HepG2 (cell line): Measurements from ENCODE around the gene GPS1. TPM values are rescaled to one million over a fixed set of nuclear protein-coding genes. Genes with fewer than 3 reads are reported as not detected.

Experiments
- ATF4 ChIP-seq, 2 experiments: fragments of 450-650 bp in 1 of 2; sonication (generic) in 1 of 2; formaldehyde crosslinking; IDR thresholded peaks; 2 replicates each; pipeline versions ENCODE4 v1.5.0 to v1.8.0; 2020 to 2022; ENCODE audit warnings: mild to moderate bottlenecking in 1 of 2, missing genetic modification reagents in 1 of 2
- EED ChIP-seq: sonication (generic); formaldehyde crosslinking; IDR thresholded peaks from 2 replicates; pipeline ENCODE4 v1.5.0; 2020; ENCODE audit warnings: mild to moderate bottlenecking, missing genetic modification reagents
- GMEB2 ChIP-seq: IDR thresholded peaks from 2 replicates; pipeline ENCODE4 v1.6.1; 2016; ENCODE audit warnings: missing biosample characterization, missing genetic modification reagents, low read depth
- MTA1 ChIP-seq: sonication (generic); formaldehyde crosslinking; IDR thresholded peaks from 2 replicates; pipeline ENCODE4 v1.4.0; 2020; ENCODE audit warnings: missing genetic modification reagents, mild to moderate bottlenecking, borderline replicate concordance
- NRL ChIP-seq: sonication (generic); formaldehyde crosslinking; IDR thresholded peaks from 2 replicates; pipeline ENCODE4 v1.5.0; 2020; ENCODE audit warnings: missing genetic modification reagents, mild to moderate bottlenecking, moderate library complexity, borderline replicate concordance
- PRPF4 ChIP-seq: fragments of 200-400 bp; formaldehyde crosslinking; IDR thresholded peaks from 2 replicates; pipeline ENCODE4 v1.6.1; 2016; ENCODE audit warnings: low read length, low read depth; ENCODE audit not compliant: poor library complexity, severe bottlenecking
- RARG ChIP-seq: sonication (generic); formaldehyde crosslinking; IDR thresholded peaks from 2 replicates; pipeline ENCODE4 v1.4.0; 2020; ENCODE audit warnings: low read depth, mild to moderate bottlenecking, missing genetic modification reagents
- REST ChIP-seq, 2 experiments: IDR thresholded peaks; 2 replicates each; pipeline ENCODE4 v1.6.1; 2011 to 2012; ENCODE audit warnings: low read length in 2 of 2, borderline replicate concordance in 1 of 2, low read depth in 1 of 2, mild to moderate bottlenecking in 1 of 2, moderate library complexity in 1 of 2
- RNF2 ChIP-seq: fragments of 450-650 bp; conservative IDR thresholded peaks from 2 replicates; pipeline ENCODE4 v1.6.1; 2016; ENCODE audit warnings: low read depth
- SUZ12 ChIP-seq: fragments of 150-350 bp; IDR thresholded peaks from 2 replicates; pipeline ENCODE4 v1.6.1; 2014; ENCODE audit warnings: low read depth, low read length
- SYNCRIP ChIP-seq: fragments of 200-400 bp; formaldehyde crosslinking; IDR thresholded peaks from 2 replicates; pipeline ENCODE4 v1.6.1; 2018; ENCODE audit warnings: mild to moderate bottlenecking, low read depth, low read length; ENCODE audit not compliant: insufficient read depth
- THAP11 ChIP-seq: IDR thresholded peaks from 2 replicates; pipeline ENCODE4 v1.6.1; 2016; ENCODE audit warnings: missing biosample characterization, missing genetic modification reagents
- ZBTB46 ChIP-seq: sonication (generic); formaldehyde crosslinking; IDR thresholded peaks from 2 replicates; pipeline ENCODE4 v1.4.0; 2020; ENCODE audit warnings: mild to moderate bottlenecking, missing genetic modification reagents, borderline replicate concordance
- ZKSCAN5 ChIP-seq: sonication (generic); formaldehyde crosslinking; IDR thresholded peaks from 2 replicates; pipeline ENCODE4 v1.5.1; 2020; ENCODE audit warnings: mild to moderate bottlenecking, missing genetic modification reagents
- ZNF124 ChIP-seq: sonication (generic); formaldehyde crosslinking; IDR thresholded peaks from 2 replicates; pipeline ENCODE4 v1.4.0; 2020; ENCODE audit warnings: missing genetic modification reagents
- ZNF431 ChIP-seq: sonication (generic); formaldehyde crosslinking; IDR thresholded peaks from 2 replicates; pipeline ENCODE4 v1.9.0; 2022; ENCODE audit warnings: missing genetic modification reagents, low read depth, mild to moderate bottlenecking, borderline replicate concordance
- ZNF513 ChIP-seq: sonication (generic); formaldehyde crosslinking; conservative IDR thresholded peaks from 2 replicates; pipeline ENCODE4 v1.5.0; 2020; ENCODE audit warnings: missing genetic modification reagents
- ZNF747 ChIP-seq: sonication (generic); formaldehyde crosslinking; IDR thresholded peaks from 2 replicates; pipeline ENCODE4 v1.8.1; 2023; ENCODE audit warnings: missing genetic modification reagents, mild to moderate bottlenecking, borderline replicate concordance
- ZNF780A ChIP-seq: sonication (generic); formaldehyde crosslinking; IDR thresholded peaks from 2 replicates; pipeline ENCODE4 v1.8.0; 2022; ENCODE audit warnings: mild to moderate bottlenecking, missing genetic modification reagents, moderate library complexity
- ZSCAN29 ChIP-seq: sonication (generic); formaldehyde crosslinking; conservative IDR thresholded peaks from 2 replicates; pipeline ENCODE4 v1.4.0; 2020; ENCODE audit warnings: mild to moderate bottlenecking, missing genetic modification reagents
- polyA plus RNA-seq, 8 experiments: library from polyadenylated mRNA; depleted of rRNA in 3 of 8; stranded (reverse) in 7 of 8; unstranded in 1 of 8; fragments of >200 nt; fragmentation: Illumina TruSeq in 4 of 8; extraction: Trizol in 4 of 8; gene quantifications; 2 replicates each; pipeline versions ENCODE4 v1.2.1 to v1.2.3, GENCODE V29; 2011 to 2016; ENCODE audit warnings: low read depth in 4 of 8, missing spikeins in 1 of 8, mixed read lengths in 1 of 8; ENCODE audit not compliant: insufficient read depth in 1 of 8
- total RNA-seq, 5 experiments: library from RNA; depleted of rRNA; stranded (reverse); fragments of >200 nt; fragmentation: Illumina TruSeq; extraction: Trizol; gene quantifications; 2 replicates each; pipeline ENCODE4 v1.2.3, GENCODE V29; 2016; ENCODE audit warnings: low read depth in 1 of 5

Gene GPS1
- total and polyA plus RNA-seq, 2 of the 13 experiments (the other 11 are each of a cell fraction or from before 2014, with no cell fraction given): 124 to 128 TPM

- TF ChIP-seq REST (IDR thresholded peaks at IDR 0.05; ENCODE audit: borderline replicate concordance in 1 of 2, low read depth in 1 of 2, low read length in 2 of 2) (no peak), GMEB2 (CRISPR knock-in tag) (no peak), SYNCRIP (no peak), ATF4 (CRISPR knock-in tag; IDR thresholded peaks at IDR 0.05) (no peak), ZNF513 (CRISPR knock-in tag) (no peak), RARG (CRISPR knock-in tag) (no peak), SUZ12 (no peak), ZKSCAN5 (CRISPR knock-in tag) (no peak), ZNF780A (CRISPR knock-in tag) (no peak), PRPF4 (no peak), ZBTB46 (CRISPR knock-in tag) (no peak), MTA1 (CRISPR knock-in tag) (peak; percentile 44; the same call in 1 of the 2 replicates), ZNF124 (CRISPR knock-in tag) (no peak), ZNF747 (CRISPR knock-in tag) (no peak), NRL (CRISPR knock-in tag) (no peak), THAP11 (CRISPR knock-in tag) (no peak), ZSCAN29 (CRISPR knock-in tag) (no peak), EED (CRISPR knock-in tag) (0 out of 2 replicates have a peak, but pooled peaks have one; percentile 63), ZNF431 (no peak), RNF2 (no peak)
Observed at GRCh38 chr17:82035956-82036633, 15.6 kb upstream of the GPS1 start (continued).
